A549 (cell line): ENCODE measurements around the gene APC2. TPM values are rescaled to one million over a fixed set of nuclear protein-coding genes. Genes with fewer than 3 reads are reported as not detected.
A peak's percentile ranks its signal among the peaks of the same experiment; 100 is the strongest.

Experiments used
- ATAC-seq, 2 experiments: fragments of 200-7000 bp in 1 of 2; fragments of >200 bp in 1 of 2; cut with Nextera tagmentation in 1 of 2; cut with Tn5 transposase in 1 of 2; 3 replicates each; pipeline versions ENCODE4 v1.8.0 to v1.9.1; 2018 to 2020; ENCODE audit warnings: mild to moderate bottlenecking in 1 of 2, moderate library complexity in 1 of 2
- CTCF ChIA-PET: fragments of 300-600 bp; sonication (Branson Sonifier 250); formaldehyde crosslinking; extraction: SDS; loops from one replicate; lab custom pipeline; 2021; ENCODE audit warnings: antibody characterized with exemption, inconsistent platforms; lab: Yijun Ruan, JAX
- POLR2A ChIA-PET: fragments of 350-600 bp; formaldehyde crosslinking; extraction: SDS; loops from one replicate; lab custom pipeline; 2021; ENCODE audit warnings: antibody characterized with exemption, inconsistent platforms; lab: Yijun Ruan, JAX
- DNase-seq, 2 experiments: peaks; one replicate each; pipeline versions ENCODE4 v3.0.0 to v3.0.0-alpha.2; 2011 to 2016; ENCODE audit warnings: low read depth in 1 of 2, low spot score in 1 of 2
- FAIRE-seq: peaks from 2 replicates; lab custom pipeline; 2011; peaks lifted over from hg19 to GRCh38; lab: Jason Lieb, UNC
- H3K27ac ChIP-seq, 2 experiments: fragments of >200 bp; sonication (Bioruptor Twin); formaldehyde crosslinking; 3 replicates each; pipeline ENCODE4 v1.5.1; 2016 to 2017
- H3K4me1 ChIP-seq: fragments of >200 bp; sonication (Bioruptor Twin); formaldehyde crosslinking; 3 replicates; pipeline ENCODE4 v1.6.1; 2016
- H3K4me2 ChIP-seq: fragments of >200 bp; sonication (Bioruptor Twin); formaldehyde crosslinking; 3 replicates; pipeline ENCODE4 v1.6.1; 2016
- H3K4me3 ChIP-seq: fragments of >200 bp; sonication (Bioruptor Twin); formaldehyde crosslinking; 3 replicates; pipeline ENCODE4 v1.5.1; 2016
- H3K9me3 ChIP-seq: fragments of >200 bp; sonication (Bioruptor Twin); formaldehyde crosslinking; 3 replicates; pipeline ENCODE4 v1.6.1; 2016
- CEBPB ChIP-seq, 2 experiments: fragments of >200 bp in 1 of 2; sonication (Bioruptor Twin) in 1 of 2; formaldehyde crosslinking in 1 of 2; IDR thresholded peaks; 2 replicates each; pipeline ENCODE4 v1.6.1; 2012 to 2016
- EHMT2 ChIP-seq: fragments of 200-600 bp; sonication (generic); IDR thresholded peaks from 2 replicates; pipeline ENCODE4 v1.6.1; 2016; ENCODE audit warnings: antibody characterized with exemption, low read depth, mild to moderate bottlenecking, moderate library complexity
- ELK1 ChIP-seq: fragments of 150-350 bp; IDR thresholded peaks from 2 replicates; pipeline ENCODE4 v1.6.1; 2014; ENCODE audit warnings: low read depth, mild to moderate bottlenecking, low read length
- FOSB ChIP-seq: fragments of 250-450 bp; sonication (Bioruptor Pico); IDR thresholded peaks from 2 replicates; pipeline ENCODE4 v1.5.0; 2020; ENCODE audit warnings: mild to moderate bottlenecking, moderate library complexity
- FOXS1 ChIP-seq: fragments of 250-450 bp; sonication (Bioruptor Pico); IDR thresholded peaks from 2 replicates; pipeline ENCODE4 v1.5.0; 2020; ENCODE audit warnings: mild to moderate bottlenecking, moderate library complexity
- HEYL ChIP-seq: fragments of 250-450 bp; sonication (Bioruptor Pico); IDR thresholded peaks from 2 replicates; pipeline ENCODE4 v1.8.0; 2021; ENCODE audit warnings: mild to moderate bottlenecking, moderate library complexity
- HMGXB4 ChIP-seq: fragments of 250-450 bp; sonication (Bioruptor Pico); IDR thresholded peaks from 2 replicates; pipeline ENCODE4 v1.5.0; 2021; ENCODE audit warnings: mild to moderate bottlenecking, moderate library complexity, borderline replicate concordance
- HOXB13 ChIP-seq: fragments of 250-450 bp; sonication (Bioruptor Pico); IDR thresholded peaks from 2 replicates; pipeline ENCODE4 v1.5.0; 2020; ENCODE audit warnings: low read depth, mild to moderate bottlenecking, moderate library complexity
- JUNB ChIP-seq: fragments of >200 bp; sonication (Bioruptor Twin); formaldehyde crosslinking; IDR thresholded peaks from 2 replicates; pipeline ENCODE4 v1.6.1; 2016
- MAFK ChIP-seq: fragments of 450-650 bp; IDR thresholded peaks from 2 replicates; pipeline ENCODE4 v1.6.1; 2014; ENCODE audit not compliant: partially characterized antibody
- MAX ChIP-seq: IDR thresholded peaks from 2 replicates; pipeline ENCODE4 v1.6.1; 2012
- MYC ChIP-seq: IDR thresholded peaks from 2 replicates; pipeline ENCODE4 v1.6.1; 2012; ENCODE audit warnings: mild to moderate bottlenecking, inconsistent platforms, low read length, improper control_type of control experiment, borderline replicate concordance
- NFE2L2 ChIP-seq: fragments of 150-350 bp; conservative IDR thresholded peaks from 2 replicates; pipeline ENCODE4 v1.6.1; 2014; ENCODE audit warnings: low read length
- PHF8 ChIP-seq: fragments of 200-600 bp; sonication (generic); IDR thresholded peaks from 2 replicates; pipeline ENCODE4 v1.6.1; 2016; ENCODE audit warnings: low read depth, mild to moderate bottlenecking, antibody characterized with exemption, moderate library complexity, borderline replicate concordance
- POLR2A ChIP-seq: IDR thresholded peaks from 2 replicates; pipeline ENCODE4 v1.6.1; 2012; ENCODE audit warnings: mild to moderate bottlenecking, low read length
- POLR2AphosphoS2 ChIP-seq: conservative IDR thresholded peaks from 2 replicates; pipeline ENCODE4 v1.6.1; 2012; ENCODE audit warnings: low read length, improper control_type of control experiment, inconsistent platforms
- RFX5 ChIP-seq: fragments of 450-650 bp; IDR thresholded peaks from 2 replicates; pipeline ENCODE4 v1.7.1; 2014; ENCODE audit warnings: antibody characterized with exemption, mild to moderate bottlenecking, moderate library complexity
- ZC3H11A ChIP-seq: fragments of 450-650 bp; IDR thresholded peaks from 2 replicates; pipeline ENCODE4 v1.6.1; 2014; ENCODE audit warnings: antibody characterized with exemption, mild to moderate bottlenecking
- ZNF302 ChIP-seq: fragments of 250-450 bp; sonication (Bioruptor Pico); IDR thresholded peaks from 2 replicates; pipeline ENCODE4 v1.9.0; 2021; ENCODE audit warnings: inconsistent platforms, mild to moderate bottlenecking, moderate library complexity
- WGBS: methylation state at CpG from one replicate; pipeline ENCODE4 v1.1.6; 2017; ENCODE audit errors: missing lambda C conversion rate; 5-methylcytosine and 5-hydroxymethylcytosine counted together
- polyA plus RNA-seq, 4 experiments: library from polyadenylated mRNA; depleted of rRNA in 3 of 4; stranded (reverse); fragments of >200 nt; fragmentation: RNase III in 1 of 4; extraction: RNeasy Plus Mini Kit Qiagen cat#74134 plus additional on column Dnase treatment in 1 of 4; gene quantifications; 2 replicates in 3 of 4; 3 replicates in 1 of 4; pipeline ENCODE4 v1.2.3, GENCODE V29; 2011 to 2017
- TF ChIP-seq, protein P1 (sequence below): IDR thresholded peaks from 2 replicates; pipeline ENCODE4 v1.6.1; 2012; ENCODE audit warnings: low read depth, borderline replicate concordance
- TF ChIP-seq, protein P2 (sequence below): fragments of 200-600 bp; sonication (generic); IDR thresholded peaks from 2 replicates; pipeline ENCODE4 v1.6.1; 2016; ENCODE audit warnings: antibody characterized with exemption, mild to moderate bottlenecking, moderate library complexity
- TF ChIP-seq, protein P3 (sequence below): fragments of >200 bp; sonication (Bioruptor Twin); formaldehyde crosslinking; IDR thresholded peaks from 3 replicates; pipeline ENCODE4 v1.6.1; 2016

APC2 gene
- polyA plus RNA-seq, 2 of the 4 experiments (the other 2 are of a cell fraction), result 0.36 to 1.6 TPM

- Histone ChIP-seq H3K4me1 (peaks cover 11% of the 10 kb centered on the region; the same call in 2 of the 3 replicates), H3K4me3 (peak overlapping the region; percentile 57), H3K27ac (peak overlapping the region; percentile 88 to 91), H3K9me3 (no peaks in the 10 kb centered on the region), H3K4me2 (peak overlapping the region; percentile 77)
- FAIRE-seq, result no peak
- ATAC-seq, result peak; percentile 79 to 87
- ChIA-PET POLR2A (no interaction called here), CTCF (interaction anchor here (0.6 to 1.5 kb wide), 3 partner anchors 16 to 653 kb away, joined by 3 to 5 read pairs (median 4); no protein-coding TSS in a partner anchor)
- WGBS, result 5% methylated on average over 18 of the region's 46 CpGs
- TF ChIP-seq MAX, result peak; percentile 94
- no peak for TF ChIP-seq FOXS1 (CRISPR knock-in tag)
- TF ChIP-seq POLR2A, result peak; percentile 19; the same call in 1 of the 2 replicates
- no peak for TF ChIP-seq ZNF302 (CRISPR knock-in tag)
- TF ChIP-seq, protein P1, sequence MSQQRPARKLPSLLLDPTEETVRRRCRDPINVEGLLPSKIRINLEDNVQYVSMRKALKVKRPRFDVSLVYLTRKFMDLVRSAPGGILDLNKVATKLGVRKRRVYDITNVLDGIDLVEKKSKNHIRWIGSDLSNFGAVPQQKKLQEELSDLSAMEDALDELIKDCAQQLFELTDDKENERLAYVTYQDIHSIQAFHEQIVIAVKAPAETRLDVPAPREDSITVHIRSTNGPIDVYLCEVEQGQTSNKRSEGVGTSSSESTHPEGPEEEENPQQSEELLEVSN, result peak; percentile 91
- peak; percentile 96 to 97 for DNase-seq
Measured at GRCh38 chr19:1507763-1508506, 58.0 kb downstream of the APC2 start.

- CTCF ChIA-PET, result interaction anchor here (1.3 to 1.5 kb wide), 3 partner anchors 17 to 39 kb away, joined by 3 to 5 read pairs (median 3); no protein-coding TSS in a partner anchor
- peak overlapping the region; percentile 88 to 91; a peak in 5 of 6 replicates for H3K27ac ChIP-seq
- H3K4me2 ChIP-seq, result peak overlapping the region; percentile 77
- POLR2A ChIA-PET, result no interaction called here
- DNase-seq (no peak), ATAC-seq (no peak), FAIRE-seq (no peak)
- no peak for TF ChIP-seq ZC3H11A
- no peak for TF ChIP-seq CEBPB (IDR thresholded peaks at IDR 0.05)
- no peak for TF ChIP-seq HMGXB4 (CRISPR knock-in tag)
- TF ChIP-seq, protein P2, sequence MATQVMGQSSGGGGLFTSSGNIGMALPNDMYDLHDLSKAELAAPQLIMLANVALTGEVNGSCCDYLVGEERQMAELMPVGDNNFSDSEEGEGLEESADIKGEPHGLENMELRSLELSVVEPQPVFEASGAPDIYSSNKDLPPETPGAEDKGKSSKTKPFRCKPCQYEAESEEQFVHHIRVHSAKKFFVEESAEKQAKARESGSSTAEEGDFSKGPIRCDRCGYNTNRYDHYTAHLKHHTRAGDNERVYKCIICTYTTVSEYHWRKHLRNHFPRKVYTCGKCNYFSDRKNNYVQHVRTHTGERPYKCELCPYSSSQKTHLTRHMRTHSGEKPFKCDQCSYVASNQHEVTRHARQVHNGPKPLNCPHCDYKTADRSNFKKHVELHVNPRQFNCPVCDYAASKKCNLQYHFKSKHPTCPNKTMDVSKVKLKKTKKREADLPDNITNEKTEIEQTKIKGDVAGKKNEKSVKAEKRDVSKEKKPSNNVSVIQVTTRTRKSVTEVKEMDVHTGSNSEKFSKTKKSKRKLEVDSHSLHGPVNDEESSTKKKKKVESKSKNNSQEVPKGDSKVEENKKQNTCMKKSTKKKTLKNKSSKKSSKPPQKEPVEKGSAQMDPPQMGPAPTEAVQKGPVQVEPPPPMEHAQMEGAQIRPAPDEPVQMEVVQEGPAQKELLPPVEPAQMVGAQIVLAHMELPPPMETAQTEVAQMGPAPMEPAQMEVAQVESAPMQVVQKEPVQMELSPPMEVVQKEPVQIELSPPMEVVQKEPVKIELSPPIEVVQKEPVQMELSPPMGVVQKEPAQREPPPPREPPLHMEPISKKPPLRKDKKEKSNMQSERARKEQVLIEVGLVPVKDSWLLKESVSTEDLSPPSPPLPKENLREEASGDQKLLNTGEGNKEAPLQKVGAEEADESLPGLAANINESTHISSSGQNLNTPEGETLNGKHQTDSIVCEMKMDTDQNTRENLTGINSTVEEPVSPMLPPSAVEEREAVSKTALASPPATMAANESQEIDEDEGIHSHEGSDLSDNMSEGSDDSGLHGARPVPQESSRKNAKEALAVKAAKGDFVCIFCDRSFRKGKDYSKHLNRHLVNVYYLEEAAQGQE, result no peak
- no peak for TF ChIP-seq JUNB
- TF ChIP-seq MYC, result no peak
- TF ChIP-seq, protein P3, sequence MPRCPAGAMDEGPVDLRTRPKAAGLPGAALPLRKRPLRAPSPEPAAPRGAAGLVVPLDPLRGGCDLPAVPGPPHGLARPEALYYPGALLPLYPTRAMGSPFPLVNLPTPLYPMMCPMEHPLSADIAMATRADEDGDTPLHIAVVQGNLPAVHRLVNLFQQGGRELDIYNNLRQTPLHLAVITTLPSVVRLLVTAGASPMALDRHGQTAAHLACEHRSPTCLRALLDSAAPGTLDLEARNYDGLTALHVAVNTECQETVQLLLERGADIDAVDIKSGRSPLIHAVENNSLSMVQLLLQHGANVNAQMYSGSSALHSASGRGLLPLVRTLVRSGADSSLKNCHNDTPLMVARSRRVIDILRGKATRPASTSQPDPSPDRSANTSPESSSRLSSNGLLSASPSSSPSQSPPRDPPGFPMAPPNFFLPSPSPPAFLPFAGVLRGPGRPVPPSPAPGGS, result no peak
- TF ChIP-seq RFX5, result no peak
- TF ChIP-seq MAFK, result no peak
- no peak for TF ChIP-seq EHMT2
- TF ChIP-seq PHF8, result no peak
- TF ChIP-seq FOSB (CRISPR knock-in tag), result no peak
- TF ChIP-seq ZNF302 (CRISPR knock-in tag), result no peak
- no peak for TF ChIP-seq POLR2AphosphoS2
- no peak for TF ChIP-seq HEYL (CRISPR knock-in tag)
- TF ChIP-seq NFE2L2, result no peak
- TF ChIP-seq HOXB13 (CRISPR knock-in tag), result no peak
- no peak for TF ChIP-seq ELK1
- H3K4me1 ChIP-seq, result peaks cover 5% of the 10 kb centered on the region; the same call in 2 of the 3 replicates
- H3K9me3 ChIP-seq, result no peaks in the 10 kb centered on the region
- 62% methylated on average over 8 of the region's 12 CpGs for WGBS
- peak overlapping the region; percentile 57; the same call in 2 of the 3 replicates for H3K4me3 ChIP-seq
Measured at GRCh38 chr19:1508507-1508856, 58.6 kb downstream of the APC2 start.
